SJCRH30 (cell line): ENCODE data around the gene PPIF. TPM values are rescaled to one million over a fixed set of nuclear protein-coding genes. Genes with fewer than 3 reads are reported as not detected.

Source experiments
- DNase-seq, 2 experiments: peaks; one replicate each; pipeline ENCODE4 v3.0.0-alpha.2; 2015 to 2020
- H3K27ac ChIP-seq: fragments of 250-450 bp; sonication (Bioruptor Pico); 2 replicates; pipeline ENCODE4 v1.5.1; 2020; ENCODE audit warnings: mild to moderate bottlenecking, moderate library complexity
- H3K27me3 ChIP-seq: fragments of 250-450 bp; sonication (Bioruptor Pico); 2 replicates; pipeline ENCODE4 v1.5.1; 2020; ENCODE audit warnings: mild to moderate bottlenecking, moderate library complexity
- H3K36me3 ChIP-seq: fragments of 250-450 bp; sonication (Bioruptor Pico); 2 replicates; pipeline ENCODE4 v1.5.1; 2020; ENCODE audit warnings: mild to moderate bottlenecking, moderate library complexity
- H3K4me1 ChIP-seq: fragments of 250-450 bp; sonication (Bioruptor Pico); 2 replicates; pipeline ENCODE4 v1.5.1; 2020; ENCODE audit warnings: mild to moderate bottlenecking, moderate library complexity
- H3K4me3 ChIP-seq: fragments of 250-450 bp; sonication (Bioruptor Pico); 2 replicates; pipeline ENCODE4 v1.5.1; 2020; ENCODE audit warnings: mild to moderate bottlenecking, moderate library complexity
- H3K9me3 ChIP-seq: fragments of 250-450 bp; sonication (Bioruptor Pico); replicated peaks from 2 replicates; pipeline ENCODE4 v1.5.1; 2020; ENCODE audit warnings: mild to moderate bottlenecking, moderate library complexity
- total RNA-seq: library from RNA; depleted of rRNA; stranded (reverse); fragments of >200 nt; shearing (Covaris generic); gene quantifications from 2 replicates; pipeline ENCODE4 v1.2.3, GENCODE V29; 2014

PPIF gene
- total RNA-seq, 1 experiment from 2014 or later = 103 TPM

DNA sequence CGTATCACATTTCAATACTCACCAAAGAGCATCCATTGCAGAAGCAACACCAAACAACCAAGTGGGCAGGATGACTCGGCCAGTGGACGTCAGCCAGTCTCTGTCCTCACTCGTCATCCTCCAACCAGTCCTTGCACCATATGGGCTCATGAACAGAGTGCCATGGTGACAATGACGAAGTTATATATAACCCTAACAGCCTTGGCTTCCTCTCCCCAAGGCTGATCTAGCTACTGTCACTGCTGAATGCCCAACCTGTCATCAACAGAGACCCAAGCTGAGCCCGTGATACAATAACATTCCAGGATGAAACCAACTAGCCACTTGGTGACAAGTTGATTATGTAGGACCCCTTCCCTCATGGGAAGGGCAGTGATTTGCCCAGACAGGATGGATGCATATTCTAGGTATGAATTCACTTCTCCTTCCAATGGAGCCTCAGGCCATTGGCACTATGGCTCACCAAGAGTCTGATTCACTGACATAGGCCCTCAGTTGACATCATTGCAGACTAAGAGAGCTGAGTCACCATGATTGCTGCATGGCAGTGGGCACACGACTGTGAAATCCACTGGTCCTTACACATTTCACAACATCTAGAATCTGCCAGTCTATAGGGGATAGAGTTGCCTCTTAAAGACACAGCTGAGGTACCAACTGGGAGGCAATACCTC lies 26.3 kb upstream of the PPIF start:
- no peak overlapping the region for H3K4me3 ChIP-seq
- H3K27ac ChIP-seq = no peak overlapping the region
- DNase-seq = no peak
- H3K4me1 ChIP-seq = peaks cover 56% of the 10 kb centered on the region
- H3K27me3 ChIP-seq = no peaks in the 10 kb centered on the region
- no peaks in the 10 kb centered on the region for H3K9me3 ChIP-seq
- peaks cover 2% of the 10 kb centered on the region; the same call in 1 of the 2 replicates for H3K36me3 ChIP-seq

DNA sequence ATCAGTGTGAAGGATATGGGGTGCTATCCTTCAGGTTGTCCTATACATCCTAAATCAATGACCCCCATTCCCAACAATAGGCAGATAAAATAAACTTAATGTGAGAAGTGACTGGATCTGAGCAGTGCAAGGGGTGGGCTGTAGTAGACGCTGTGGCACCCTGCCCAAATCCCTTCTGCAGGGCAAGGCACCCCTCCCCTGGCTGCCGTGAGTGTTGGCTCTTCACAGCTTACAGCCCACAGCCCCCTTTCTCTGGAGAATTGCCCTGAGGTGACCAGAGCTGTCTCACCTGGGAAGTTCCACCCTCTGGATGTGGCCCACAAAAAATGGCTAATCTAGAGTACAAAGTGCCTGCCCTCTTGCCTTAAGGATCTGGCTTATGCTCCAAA lies 25.8 kb upstream of the PPIF start:
- Histone ChIP-seq H3K27ac (no peak overlapping the region), H3K9me3 (no peaks in the 10 kb centered on the region)
- no peak for DNase-seq

DNA sequence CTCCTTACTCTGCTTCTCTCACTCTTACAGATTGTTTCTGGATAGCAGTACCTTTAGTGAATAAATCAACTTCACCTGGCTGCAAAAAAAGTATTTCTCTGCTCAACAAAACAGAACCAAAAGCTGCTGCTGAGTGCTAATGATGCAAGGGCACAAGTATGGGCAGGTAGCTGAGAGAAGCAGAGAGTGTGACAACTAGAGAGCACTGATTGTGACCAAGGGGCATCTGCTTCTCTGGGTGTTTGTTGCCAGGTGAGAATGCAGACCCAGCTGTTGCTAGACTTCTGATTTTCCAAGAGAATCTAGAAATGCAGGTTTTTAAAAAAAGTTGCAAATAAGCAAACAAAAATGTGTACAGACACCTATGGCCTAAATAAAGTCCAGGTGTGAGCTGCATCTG lies 25.3 kb upstream of the PPIF start:
- H3K27ac ChIP-seq = no peak overlapping the region
- no peak for DNase-seq
- no peak overlapping the region for H3K4me3 ChIP-seq
- H3K9me3 ChIP-seq = no peaks in the 10 kb centered on the region
- peaks cover 47% of the 10 kb centered on the region for H3K4me1 ChIP-seq
- no peaks in the 10 kb centered on the region for H3K36me3 ChIP-seq
- H3K27me3 ChIP-seq = no peaks in the 10 kb centered on the region

More for the DNA sequence above, 25.8 kb upstream of the PPIF start:
- H3K27me3 ChIP-seq = no peaks in the 10 kb centered on the region
- no peaks in the 10 kb centered on the region for H3K36me3 ChIP-seq
- H3K4me1 ChIP-seq = peaks cover 52% of the 10 kb centered on the region
- no peak overlapping the region for H3K4me3 ChIP-seq

DNA sequence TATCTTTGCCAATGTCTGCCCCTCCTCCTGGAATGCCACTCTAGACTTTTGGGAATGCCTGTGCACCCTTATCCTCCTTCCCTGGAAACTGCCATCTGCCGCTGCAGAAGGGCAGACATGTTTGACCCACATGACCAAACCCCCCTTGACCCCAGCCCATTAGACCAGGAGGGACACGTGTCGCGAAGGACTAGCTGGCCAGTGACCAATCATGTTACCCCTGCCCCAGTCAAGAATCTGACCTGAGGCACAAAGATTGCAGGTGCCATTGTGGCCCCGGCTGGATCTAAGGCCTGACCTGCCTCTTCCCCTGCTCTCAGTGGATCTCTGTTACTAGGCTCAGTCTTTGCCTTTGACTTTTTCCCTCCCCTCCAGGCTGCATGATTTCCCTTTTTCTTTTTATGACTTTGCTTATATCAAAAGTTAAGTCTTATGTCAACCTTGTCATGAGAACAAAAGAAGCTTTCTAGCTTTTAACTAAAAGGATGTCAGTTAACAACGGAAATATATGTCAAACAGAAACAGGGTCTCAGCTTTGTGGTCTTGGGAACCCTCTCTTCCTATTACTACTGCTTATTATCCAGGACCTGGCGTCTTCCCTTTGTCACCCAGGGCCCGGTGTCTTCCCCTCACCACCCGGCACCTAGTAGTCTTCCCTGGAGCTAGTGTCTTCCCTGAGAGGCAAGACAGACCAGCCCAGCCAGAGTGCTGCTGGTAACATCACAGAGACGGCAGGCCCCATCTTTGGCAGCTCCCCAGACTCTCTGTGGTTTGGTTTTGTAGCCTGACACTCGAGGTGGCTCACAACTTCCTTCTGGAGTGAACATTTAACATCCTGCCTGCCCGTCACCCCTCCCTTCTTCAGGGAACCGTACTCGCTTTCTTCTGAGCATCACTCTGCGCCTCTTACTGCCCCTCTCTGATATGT lies 24.4 kb upstream of the PPIF start:
- peaks cover 38% of the 10 kb centered on the region for H3K4me1 ChIP-seq
- peak; percentile 82 to 90 for DNase-seq
- H3K27me3 ChIP-seq = no peaks in the 10 kb centered on the region
- H3K9me3 ChIP-seq = no peaks in the 10 kb centered on the region
- no peak overlapping the region for H3K4me3 ChIP-seq
- H3K36me3 ChIP-seq = no peaks in the 10 kb centered on the region
- H3K27ac ChIP-seq = no peak overlapping the region

DNA sequence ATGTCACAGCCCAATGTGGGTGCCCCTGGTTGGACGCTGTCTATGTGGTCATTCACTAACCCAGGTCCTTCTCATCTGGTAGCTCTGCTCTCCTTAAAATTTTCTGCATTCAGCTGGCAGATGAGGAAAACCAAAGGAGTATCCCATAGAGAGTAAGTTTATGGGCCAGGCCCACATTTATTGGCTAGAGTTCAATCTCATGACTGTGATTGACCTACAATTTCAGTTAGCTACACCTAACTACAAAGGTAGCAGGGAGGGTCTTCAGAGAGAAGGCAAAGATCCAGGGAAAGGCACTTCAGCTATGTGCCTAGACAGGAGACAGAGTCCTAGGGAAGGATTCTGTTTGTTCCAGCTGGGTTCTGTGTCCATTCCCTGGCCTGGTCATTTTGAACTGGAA lies 23.7 kb upstream of the PPIF start:
- Histone ChIP-seq H3K36me3 (no peaks in the 10 kb centered on the region), H3K27me3 (no peaks in the 10 kb centered on the region), H3K27ac (no peak overlapping the region), H3K4me3 (no peak overlapping the region), H3K4me1 (peaks cover 31% of the 10 kb centered on the region), H3K9me3 (no peaks in the 10 kb centered on the region)
- DNase-seq = no peak

DNA sequence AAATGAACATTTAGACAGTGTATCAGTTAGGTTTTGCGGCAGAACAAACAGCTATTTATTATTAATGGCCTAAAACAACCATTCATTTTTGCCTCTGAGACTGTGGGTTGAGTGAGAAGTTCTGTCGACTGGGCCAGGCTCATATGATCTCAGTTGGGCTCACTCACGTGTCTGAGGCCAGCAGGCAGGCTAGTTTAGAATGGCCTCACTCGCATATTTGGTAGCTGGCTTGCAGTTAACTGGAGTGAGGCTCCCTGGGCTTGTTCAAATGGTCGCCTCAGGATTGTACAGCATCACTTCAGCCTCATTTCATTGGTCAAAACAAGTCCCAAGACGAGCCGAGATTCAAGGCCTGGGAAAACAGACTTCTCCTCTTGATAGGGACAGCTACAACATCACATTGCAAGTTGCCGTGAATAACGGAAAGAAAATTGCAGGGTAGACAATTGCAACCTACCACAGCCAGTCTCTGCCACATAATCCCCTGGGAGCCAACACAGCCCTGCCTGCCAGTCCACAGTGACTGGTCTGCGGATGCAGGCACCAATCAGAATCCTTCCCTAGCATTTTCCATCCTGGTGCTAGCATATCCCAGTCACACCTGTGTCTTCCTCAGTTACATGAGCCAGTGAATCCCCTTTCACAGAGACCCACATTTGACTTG lies 23.1 kb upstream of the PPIF start:
- peak; percentile 51 to 66 for DNase-seq
- Histone ChIP-seq H3K4me3 (no peak overlapping the region), H3K36me3 (no peaks in the 10 kb centered on the region), H3K27ac (no peak overlapping the region; the same call in 1 of the 2 replicates), H3K27me3 (no peaks in the 10 kb centered on the region), H3K9me3 (no peaks in the 10 kb centered on the region), H3K4me1 (peaks cover 27% of the 10 kb centered on the region)

DNA sequence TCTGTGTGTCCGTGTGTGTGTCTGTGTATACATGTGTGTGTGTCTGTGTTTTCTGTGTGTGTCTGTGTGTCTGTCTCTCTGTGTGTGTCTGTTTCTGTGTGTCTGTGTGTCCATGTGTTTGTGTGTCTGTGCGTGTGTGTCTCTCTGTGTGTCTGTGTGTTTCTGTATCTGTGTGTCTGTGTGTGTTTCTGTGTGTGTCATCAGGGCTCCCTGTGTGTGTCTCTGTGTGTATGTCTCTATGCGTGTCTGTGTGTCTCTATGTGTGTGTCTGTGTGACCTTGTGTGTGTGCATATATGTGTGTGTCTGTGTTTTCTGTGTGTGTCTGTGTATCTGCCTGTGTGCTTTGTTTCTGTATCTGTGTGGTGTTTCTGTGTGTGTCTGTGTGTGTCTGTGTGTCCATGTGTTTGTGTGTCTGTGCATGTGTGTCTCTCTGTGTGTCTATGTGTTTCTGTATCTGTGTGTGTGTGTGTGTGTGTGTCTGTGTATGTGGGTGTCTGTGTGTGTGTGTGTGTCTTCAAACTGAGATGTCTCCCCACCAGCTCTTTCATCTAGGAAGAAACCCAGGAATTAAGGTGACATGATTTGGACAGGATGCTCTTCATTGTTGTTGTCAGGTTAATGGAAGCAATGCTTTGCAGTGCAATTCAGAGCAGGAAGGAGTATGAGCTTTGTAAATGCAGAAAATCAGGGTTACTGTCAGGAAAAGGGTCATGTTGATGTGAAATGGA lies 20.7 kb upstream of the PPIF start:
- Histone ChIP-seq H3K27me3 (no peaks in the 10 kb centered on the region), H3K36me3 (no peaks in the 10 kb centered on the region), H3K9me3 (no peaks in the 10 kb centered on the region), H3K4me3 (no peak overlapping the region), H3K4me1 (peaks cover 27% of the 10 kb centered on the region), H3K27ac (no peak overlapping the region)
- no peak for DNase-seq

DNA sequence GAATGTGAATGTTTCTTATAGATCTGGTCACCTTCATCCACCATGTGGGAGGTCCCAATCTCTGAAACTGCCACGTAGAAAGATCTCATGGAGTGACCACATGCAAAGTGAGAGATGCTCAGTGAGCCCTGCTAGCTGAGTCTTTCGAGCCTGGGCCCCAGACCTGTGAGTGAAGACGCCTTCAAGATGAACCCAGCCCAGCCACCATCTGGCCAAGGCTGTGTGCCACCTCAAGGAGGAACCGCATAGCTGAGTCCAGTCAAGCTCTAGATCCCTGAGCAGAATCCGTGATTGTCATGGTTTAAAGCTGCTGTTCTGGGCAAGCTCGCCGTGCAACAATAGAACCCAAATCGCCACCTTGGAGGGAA lies 20.2 kb upstream of the PPIF start:
- Histone ChIP-seq H3K4me1 (peaks cover 26% of the 10 kb centered on the region), H3K27ac (no peak overlapping the region), H3K9me3 (no peaks in the 10 kb centered on the region), H3K27me3 (no peaks in the 10 kb centered on the region), H3K4me3 (no peak overlapping the region), H3K36me3 (no peaks in the 10 kb centered on the region)
- no peak for DNase-seq

DNA sequence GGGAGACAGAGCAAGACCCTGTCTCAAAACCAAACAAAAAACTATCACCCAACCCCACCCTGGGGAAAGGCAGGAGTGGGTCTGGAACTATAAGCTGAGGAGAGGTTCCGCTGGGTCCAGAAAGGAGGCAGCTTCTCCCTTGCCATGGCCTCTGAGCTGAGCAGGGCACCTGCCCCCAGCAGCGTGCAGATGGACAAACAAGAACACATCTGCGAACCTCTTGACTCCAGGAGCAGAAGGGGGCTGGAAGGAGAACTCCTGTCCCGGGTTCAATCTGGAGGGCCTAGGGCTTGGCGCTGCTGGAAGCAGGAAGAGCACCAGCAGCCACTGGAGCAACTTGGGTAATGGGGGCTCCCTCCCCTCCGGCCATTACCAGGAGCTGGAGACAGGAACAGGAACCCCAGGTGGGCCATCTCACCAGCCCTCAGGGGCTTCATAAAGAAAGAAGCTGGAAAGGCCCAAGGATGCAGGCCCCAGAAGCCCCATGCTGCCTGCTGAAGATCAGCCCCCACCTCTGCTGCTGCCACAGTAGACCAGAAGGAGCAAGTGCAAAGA lies 19.0 kb upstream of the PPIF start:
- no peak for DNase-seq
- H3K36me3 ChIP-seq = no peaks in the 10 kb centered on the region
- no peaks in the 10 kb centered on the region for H3K9me3 ChIP-seq
- H3K4me3 ChIP-seq = no peak overlapping the region
- H3K27ac ChIP-seq = no peak overlapping the region
- H3K27me3 ChIP-seq = no peaks in the 10 kb centered on the region
- H3K4me1 ChIP-seq = peaks cover 14% of the 10 kb centered on the region

DNA sequence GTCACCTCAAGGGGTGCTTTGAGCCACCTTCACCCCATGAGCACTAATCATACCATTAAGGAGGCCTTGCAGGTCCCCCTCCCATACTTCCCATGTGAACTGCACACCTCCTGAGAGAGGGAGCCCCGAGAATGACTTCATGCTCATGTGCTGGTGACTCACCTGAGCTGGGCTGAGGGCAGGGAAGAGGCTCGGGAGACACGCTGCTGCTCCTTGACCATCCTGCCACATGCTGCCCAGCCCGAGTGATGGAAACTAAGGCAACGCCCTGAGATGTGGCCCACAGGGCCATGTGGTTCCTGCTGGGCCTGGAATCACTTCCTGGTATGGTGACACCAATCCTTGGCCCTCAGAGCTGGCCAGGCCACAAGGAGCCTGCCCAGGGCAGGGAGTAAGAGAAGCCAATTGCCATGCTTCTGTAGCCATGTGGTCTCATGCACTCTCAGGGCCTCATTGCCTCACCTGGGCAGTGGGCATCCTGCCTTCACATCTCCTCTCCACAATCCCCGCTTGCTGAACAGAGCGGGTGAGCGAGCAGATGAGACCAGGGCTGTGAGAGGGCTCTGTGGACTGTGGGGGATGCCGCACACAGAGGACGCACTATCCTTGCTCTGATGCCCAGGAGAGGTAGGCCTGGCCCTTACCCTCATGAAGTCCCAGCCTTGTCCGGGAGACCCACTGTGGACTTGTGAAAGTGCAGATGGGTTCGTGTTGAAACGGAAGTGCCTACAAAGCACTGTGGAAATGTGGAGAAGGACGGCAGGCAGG lies 18.3 kb upstream of the PPIF start:
- Histone ChIP-seq H3K27me3 (no peaks in the 10 kb centered on the region), H3K27ac (no peak overlapping the region), H3K4me1 (peaks cover 7% of the 10 kb centered on the region), H3K4me3 (no peak overlapping the region), H3K9me3 (no peaks in the 10 kb centered on the region), H3K36me3 (no peaks in the 10 kb centered on the region)
- no peak for DNase-seq

DNA sequence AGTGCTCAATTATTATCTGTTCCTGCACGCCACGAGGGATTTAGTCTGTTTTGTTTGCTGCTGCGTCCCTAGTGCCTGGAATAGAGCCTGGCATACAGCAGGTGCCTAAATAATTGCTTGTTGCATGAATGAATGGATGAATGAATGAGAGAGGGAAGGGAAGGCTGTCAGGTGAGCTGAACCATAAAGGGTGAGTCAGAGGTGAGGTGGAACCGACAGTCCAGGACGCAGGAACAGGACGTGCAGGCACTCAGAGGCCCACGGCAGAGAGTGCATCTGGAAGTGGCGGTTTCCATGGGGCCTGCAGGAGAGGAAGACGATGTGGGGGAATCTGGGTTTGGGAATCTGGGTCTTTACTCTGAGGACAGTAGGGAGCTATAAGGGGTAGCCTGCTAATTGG lies 17.7 kb upstream of the PPIF start:
- no peaks in the 10 kb centered on the region for H3K9me3 ChIP-seq
- no peak for DNase-seq
- peaks cover 1% of the 10 kb centered on the region for H3K4me1 ChIP-seq
- H3K4me3 ChIP-seq = no peak overlapping the region
- no peak overlapping the region for H3K27ac ChIP-seq
- no peaks in the 10 kb centered on the region for H3K36me3 ChIP-seq
- H3K27me3 ChIP-seq = no peaks in the 10 kb centered on the region

DNA sequence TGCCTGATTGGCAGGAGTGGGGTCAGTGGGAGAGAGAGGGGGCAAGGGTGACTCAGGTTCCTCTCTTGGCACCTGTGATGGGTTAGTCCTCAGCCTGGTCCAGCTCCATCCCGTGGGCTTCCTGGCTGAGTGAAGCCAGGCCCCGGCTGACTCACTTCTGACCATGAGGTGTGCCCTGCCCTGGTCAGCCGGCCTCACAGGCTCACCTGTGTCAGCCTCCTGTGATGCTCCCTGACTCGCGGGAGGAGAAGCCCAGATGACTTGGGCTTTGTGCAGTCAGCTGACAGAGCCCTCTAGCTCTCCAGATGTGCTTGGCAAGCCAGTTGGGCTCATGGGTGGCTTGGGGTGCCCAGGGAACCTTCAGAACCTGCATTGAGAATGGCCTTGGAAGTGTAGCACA lies 16.0 kb upstream of the PPIF start:
- H3K36me3 ChIP-seq = no peaks in the 10 kb centered on the region
- H3K27ac ChIP-seq = no peak overlapping the region
- DNase-seq = no peak
- H3K27me3 ChIP-seq = no peaks in the 10 kb centered on the region
- peaks cover 5% of the 10 kb centered on the region for H3K4me1 ChIP-seq
- no peak overlapping the region for H3K4me3 ChIP-seq
- no peaks in the 10 kb centered on the region for H3K9me3 ChIP-seq

DNA sequence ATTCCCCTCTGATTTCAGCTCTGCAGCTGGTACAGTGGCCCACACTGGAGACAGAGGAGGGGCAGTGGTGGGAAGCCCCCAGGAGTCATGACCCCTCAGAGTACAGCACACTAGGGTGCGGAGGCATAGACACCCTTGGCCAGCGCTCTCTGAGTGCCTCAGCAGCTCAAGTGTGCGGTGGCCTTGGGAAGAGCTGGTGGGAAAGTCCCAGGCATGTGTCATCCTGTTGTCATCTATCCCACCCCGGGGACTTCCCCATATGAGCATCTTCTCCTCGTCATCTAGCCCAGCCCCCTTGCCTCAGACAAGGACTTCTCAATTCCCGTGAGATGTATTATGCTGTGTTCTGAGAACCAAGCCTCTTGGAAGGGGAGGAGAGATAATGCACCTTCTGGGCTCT lies 15.6 kb upstream of the PPIF start:
- H3K27me3 ChIP-seq = no peaks in the 10 kb centered on the region

More for the DNA sequence above, 15.6 kb upstream of the PPIF start:
- no peak for DNase-seq
- no peaks in the 10 kb centered on the region for H3K9me3 ChIP-seq
- no peaks in the 10 kb centered on the region for H3K36me3 ChIP-seq
- H3K4me1 ChIP-seq = peaks cover 7% of the 10 kb centered on the region
- H3K27ac ChIP-seq = no peak overlapping the region
- H3K4me3 ChIP-seq = no peak overlapping the region
